Spleen (tissue), 11 donors: ENCODE data around the gene PTPRG. TPM values are rescaled to one million over a fixed set of nuclear protein-coding genes. Genes with fewer than 3 reads are reported as not detected.

Experiments used
- DNase-seq: peaks from one replicate; pipeline ENCODE4 v3.0.0-alpha.2; 2020
- H3K27ac ChIP-seq, 8 donors: fragments of 200-600 bp; sonication (generic) in 7 of 8; 1 replicate in 4 of 8; 2 replicates in 4 of 8; pipeline versions ENCODE4 v1.5.0 to v1.8.0; 2016 to 2021; ENCODE audit warnings: inconsistent platforms in 4 of 8, mild to moderate bottlenecking in 4 of 8, moderate library complexity in 1 of 8
- H3K27me3 ChIP-seq, 7 donors: fragments of 200-600 bp; sonication (generic) in 6 of 7; replicated peaks in 1 of 7; 1 replicate in 4 of 7; 2 replicates in 3 of 7; pipeline versions ENCODE4 v1.5.0 to v1.8.0; 2016 to 2021; ENCODE audit warnings: inconsistent platforms in 3 of 7, mild to moderate bottlenecking in 1 of 7
- H3K36me3 ChIP-seq, 6 donors: fragments of 200-600 bp; sonication (generic) in 5 of 6; 1 replicate in 4 of 6; 2 replicates in 2 of 6; pipeline versions ENCODE4 v1.5.0 to v1.8.0; 2016 to 2021; ENCODE audit warnings: inconsistent platforms in 2 of 6
- H3K4me1 ChIP-seq, 6 donors: fragments of 200-600 bp; sonication (generic) in 5 of 6; 1 replicate in 3 of 6; 2 replicates in 3 of 6; pipeline versions ENCODE4 v1.5.0 to v1.8.0; 2016 to 2021; ENCODE audit warnings: inconsistent platforms in 3 of 6
- H3K4me3 ChIP-seq, 8 donors: fragments of 200-600 bp; sonication (generic) in 7 of 8; 1 replicate in 4 of 8; 2 replicates in 4 of 8; pipeline versions ENCODE4 v1.5.0 to v1.8.0; 2016 to 2021; ENCODE audit warnings: inconsistent platforms in 4 of 8, mild to moderate bottlenecking in 4 of 8, moderate library complexity in 2 of 8
- H3K9me3 ChIP-seq, 8 donors: fragments of 200-600 bp; sonication (generic) in 7 of 8; 1 replicate in 4 of 8; 2 replicates in 4 of 8; pipeline versions ENCODE4 v1.5.0 to v1.8.0; 2016 to 2021; ENCODE audit warnings: inconsistent platforms in 4 of 8
- POLR2A ChIP-seq, 3 donors: fragments of 450-650 bp; IDR thresholded peaks; one replicate each; pipeline ENCODE4 v1.5.1; 2017; ENCODE audit warnings: antibody characterized with exemption in 3 of 3, mild to moderate bottlenecking in 1 of 3
- POLR2AphosphoS5 ChIP-seq, 3 donors: sonication (generic); formaldehyde crosslinking; IDR thresholded peaks; one replicate each; pipeline ENCODE4 v1.5.1; 2017; ENCODE audit warnings: antibody characterized with exemption in 3 of 3
- WGBS, 5 donors: extraction: QIAGEN DNeasy Blood & Tissue Kit in 3 of 5; methylation state at CpG; one replicate each; pipeline versions ENCODE4 v1.1.5 to v1.1.7; 2013 to 2018; 5-methylcytosine and 5-hydroxymethylcytosine counted together
- intact Hi-C: fragments of 100-400 bp; cut with DNase I; formaldehyde crosslinking; loops from one replicate; pipeline ENCODE4 v1.15.0; 2023; ENCODE audit warnings: low total_unique reads
- polyA plus RNA-seq, 3 donors: library from polyadenylated mRNA; stranded (reverse); fragments of 200-250 nt; gene quantifications; one replicate each; pipeline ENCODE4 v1.2.1, GENCODE V29; 2013
- total RNA-seq, 7 donors: library from RNA; depleted of rRNA in 3 of 7; stranded (reverse); fragments of >200 nt in 3 of 7; fragmentation: NEBNext Ultra II Directional in 4 of 7; extraction: Animal tissue kit (Norgen Biotek cat#: 25700) in 4 of 7; gene quantifications; one replicate each; pipeline versions ENCODE4 v1.1.0 to v1.2.1, GENCODE V29; 2016 to 2021
- TF ChIP-seq, protein P1 (sequence below), 11 experiments: fragments of 200-600 bp in 7 of 11; fragments of 450-650 bp in 4 of 11; sonication (generic) in 4 of 11; IDR thresholded peaks in 8 of 11; conservative IDR thresholded peaks in 3 of 11; 1 replicate in 7 of 11; 2 replicates in 4 of 11; pipeline versions ENCODE4 v1.4.0 to v1.8.0; 2016 to 2021; ENCODE audit warnings: antibody characterized with exemption in 11 of 11, inconsistent platforms in 4 of 11, mild to moderate bottlenecking in 1 of 11
- donor health status: healthy with polysubstance abuse.
- donor health status: DM: no; HTN: no; CAD: no; lungs with moderate emphysema.
- donor health status: DM: no; HTN: no; CAD: no.
- donor health status: Bipolar disorder and iron deficiency.
- donor health status: healthy.
- donor health status: DM: no; HTN: no; CAD: no.
- donor health status: DM: yes; HTN: yes; CAD: no.

PTPRG gene
- total and polyA plus RNA-seq, 10 donors = 0.89 to 77.0 (median 34.5) TPM

DNA sequence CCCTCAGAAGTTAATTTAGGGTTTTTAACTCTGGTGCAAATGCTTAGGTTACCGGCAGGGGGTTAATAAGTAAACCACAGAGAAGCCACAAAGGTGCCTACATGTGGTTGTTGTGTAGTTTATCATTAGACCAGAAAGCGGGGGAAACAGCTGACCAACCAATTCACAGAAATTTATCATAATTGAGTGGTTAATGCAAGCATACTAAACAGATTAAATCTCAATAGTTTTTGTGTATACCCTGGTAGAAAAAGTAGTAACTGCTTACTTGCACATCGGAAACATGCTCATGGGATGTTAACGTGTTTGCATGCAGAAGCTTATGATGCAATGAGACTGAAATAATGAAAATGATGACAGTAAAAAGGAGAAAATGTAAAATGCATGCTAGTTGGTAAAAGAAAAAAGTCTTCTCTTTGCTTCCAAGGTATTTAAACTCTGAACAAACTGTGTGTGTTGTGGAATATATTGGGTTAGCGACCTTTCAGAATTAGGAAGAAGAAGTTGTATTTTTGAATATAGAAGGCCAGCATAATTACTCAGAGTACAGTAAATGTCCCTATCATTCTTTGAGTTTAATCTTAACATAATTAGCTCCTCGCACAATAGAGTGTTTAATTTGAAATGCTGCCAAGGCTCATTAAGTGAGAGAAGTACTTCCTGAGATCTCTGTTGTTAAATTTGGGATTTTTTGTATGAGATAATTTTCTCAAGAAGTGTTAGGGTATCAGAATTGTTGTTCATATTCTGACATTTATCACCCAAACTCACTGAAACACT, 316.2 kb downstream of the PTPRG start:
- Histone ChIP-seq H3K4me3 (no peak overlapping the region), H3K27ac (no peak overlapping the region), H3K4me1 (peaks cover 0 to 4% (median 4%) of the 10 kb centered on the region in 6 donors), H3K9me3 (no peaks in the 10 kb centered on the region), H3K27me3 (no peaks in the 10 kb centered on the region), H3K36me3 (no peaks in the 10 kb centered on the region)
- no peak for DNase-seq
- intact Hi-C loops = no loop called here
- WGBS, 5 donors = 65 to 68% (median 65%) methylated on average over 6 of the region's 6 CpGs
- no peak for TF ChIP-seq POLR2A (IDR thresholded peaks at IDR 0.05)
- TF ChIP-seq, protein P1, sequence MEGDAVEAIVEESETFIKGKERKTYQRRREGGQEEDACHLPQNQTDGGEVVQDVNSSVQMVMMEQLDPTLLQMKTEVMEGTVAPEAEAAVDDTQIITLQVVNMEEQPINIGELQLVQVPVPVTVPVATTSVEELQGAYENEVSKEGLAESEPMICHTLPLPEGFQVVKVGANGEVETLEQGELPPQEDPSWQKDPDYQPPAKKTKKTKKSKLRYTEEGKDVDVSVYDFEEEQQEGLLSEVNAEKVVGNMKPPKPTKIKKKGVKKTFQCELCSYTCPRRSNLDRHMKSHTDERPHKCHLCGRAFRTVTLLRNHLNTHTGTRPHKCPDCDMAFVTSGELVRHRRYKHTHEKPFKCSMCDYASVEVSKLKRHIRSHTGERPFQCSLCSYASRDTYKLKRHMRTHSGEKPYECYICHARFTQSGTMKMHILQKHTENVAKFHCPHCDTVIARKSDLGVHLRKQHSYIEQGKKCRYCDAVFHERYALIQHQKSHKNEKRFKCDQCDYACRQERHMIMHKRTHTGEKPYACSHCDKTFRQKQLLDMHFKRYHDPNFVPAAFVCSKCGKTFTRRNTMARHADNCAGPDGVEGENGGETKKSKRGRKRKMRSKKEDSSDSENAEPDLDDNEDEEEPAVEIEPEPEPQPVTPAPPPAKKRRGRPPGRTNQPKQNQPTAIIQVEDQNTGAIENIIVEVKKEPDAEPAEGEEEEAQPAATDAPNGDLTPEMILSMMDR (IDR thresholded peaks at IDR 0.05 in 8 of 11, conservative IDR thresholded peaks at IDR 0.05 in 3 of 11) = no peak
- no peak for TF ChIP-seq POLR2AphosphoS5 (IDR thresholded peaks at IDR 0.05)

DNA sequence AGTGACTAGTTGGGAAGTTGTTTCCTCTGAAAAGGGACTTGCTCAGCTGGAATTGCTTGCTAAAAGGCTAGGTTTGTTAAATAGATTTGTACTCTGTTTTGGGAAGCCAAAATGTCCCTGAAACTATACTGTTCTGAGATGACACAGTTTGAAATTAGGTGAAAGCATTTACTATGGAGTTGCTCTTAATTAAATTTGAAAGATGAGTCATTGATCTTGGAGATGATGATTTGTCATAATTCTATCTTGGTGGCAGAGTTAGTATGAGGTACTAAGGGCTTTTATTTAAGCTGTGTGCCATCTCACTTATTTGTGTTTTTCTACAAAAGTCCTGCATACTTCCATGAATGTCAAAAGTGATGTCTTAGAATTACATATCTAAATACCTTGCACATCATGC, 320.9 kb downstream of the PTPRG start:
- TF ChIP-seq, protein P1 (IDR thresholded peaks at IDR 0.05 in 8 of 11, conservative IDR thresholded peaks at IDR 0.05 in 3 of 11) = no peak
- TF ChIP-seq POLR2AphosphoS5 (IDR thresholded peaks at IDR 0.05) (no peak), POLR2A (IDR thresholded peaks at IDR 0.05) (no peak)
- Histone ChIP-seq H3K4me1 (peaks cover 0 to 4% (median under 1%) of the 10 kb centered on the region in 6 donors), H3K36me3 (no peaks in the 10 kb centered on the region), H3K27me3 (no peaks in the 10 kb centered on the region), H3K27ac (no peak overlapping the region), H3K4me3 (no peak overlapping the region), H3K9me3 (no peaks in the 10 kb centered on the region)
- intact Hi-C loops = no loop called here
- DNase-seq = no peak

DNA sequence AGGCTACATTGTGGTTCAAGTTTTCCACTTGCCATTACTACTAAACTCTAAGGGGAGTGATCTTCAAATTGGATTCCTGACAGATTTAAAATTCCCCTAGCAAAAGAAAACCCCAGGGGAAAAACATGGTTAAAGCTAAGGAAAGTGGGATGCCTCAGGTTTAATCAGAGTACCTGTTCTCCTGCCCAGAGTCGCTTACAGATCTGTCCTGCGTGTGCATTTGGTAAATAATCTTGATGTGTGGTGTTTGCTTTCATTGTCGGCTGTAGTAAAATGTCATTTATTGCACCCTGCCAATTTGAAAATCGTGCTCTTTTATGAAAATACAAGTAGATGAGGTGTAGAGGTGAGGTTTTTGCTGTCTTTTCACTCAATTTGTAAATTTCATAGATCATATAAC, 323.4 kb downstream of the PTPRG start:
- intact Hi-C loops = no loop called here

DNA sequence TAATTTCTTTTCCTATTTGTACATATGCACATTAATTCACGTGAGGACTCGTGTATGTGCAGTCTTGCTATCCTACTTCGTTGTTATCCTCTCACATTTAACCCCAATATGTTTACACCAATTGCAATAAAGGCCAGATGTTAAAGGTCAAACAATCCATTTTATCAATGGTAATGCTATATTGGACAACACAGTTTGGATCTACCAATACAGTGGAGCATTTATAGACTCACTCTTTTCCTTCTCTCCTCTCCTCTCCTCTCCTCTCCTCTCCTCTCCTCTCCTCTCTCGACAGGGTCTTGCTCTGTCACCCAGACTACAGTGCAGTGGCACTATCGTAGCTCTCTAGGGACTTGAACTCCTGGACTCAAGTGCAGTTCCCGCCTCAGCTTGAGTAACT, 324.0 kb downstream of the PTPRG start:
- Histone ChIP-seq H3K36me3 (no peaks in the 10 kb centered on the region), H3K4me3 (no peak overlapping the region), H3K27ac (no peak overlapping the region), H3K9me3 (no peaks in the 10 kb centered on the region), H3K27me3 (no peaks in the 10 kb centered on the region), H3K4me1 (no peaks in the 10 kb centered on the region)
- DNase-seq = no peak
- intact Hi-C loops = no loop called here
- 84 to 94% (median 91%) methylated on average over 4 to 5 of the region's 6 CpGs for WGBS, 5 donors
- no peak for TF ChIP-seq POLR2AphosphoS5 (IDR thresholded peaks at IDR 0.05)
- no peak for TF ChIP-seq POLR2A (IDR thresholded peaks at IDR 0.05)
- TF ChIP-seq, protein P1 (IDR thresholded peaks at IDR 0.05 in 8 of 11, conservative IDR thresholded peaks at IDR 0.05 in 3 of 11) = no peak

More for the DNA sequence above, 323.4 kb downstream of the PTPRG start:
- Histone ChIP-seq H3K4me1 (no peaks in the 10 kb centered on the region), H3K36me3 (no peaks in the 10 kb centered on the region), H3K4me3 (no peak overlapping the region), H3K9me3 (no peaks in the 10 kb centered on the region), H3K27ac (no peak overlapping the region), H3K27me3 (no peaks in the 10 kb centered on the region)
- no peak for DNase-seq
- no peak for TF ChIP-seq POLR2AphosphoS5 (IDR thresholded peaks at IDR 0.05)
- TF ChIP-seq POLR2A (IDR thresholded peaks at IDR 0.05) = no peak
- TF ChIP-seq, protein P1 (IDR thresholded peaks at IDR 0.05 in 8 of 11, conservative IDR thresholded peaks at IDR 0.05 in 3 of 11) = no peak
- WGBS, 5 donors = 80 to 93% (median 84%) methylated on average over 4 of the region's 4 CpGs
